HepG2 (cell line): ENCODE data around the gene UNC5B. TPM values are rescaled to one million over a fixed set of nuclear protein-coding genes. Genes with fewer than 3 reads are reported as not detected.

Experiments
- FOSL2 ChIP-seq: sonication (generic); formaldehyde crosslinking; IDR thresholded peaks from 2 replicates; pipeline ENCODE4 v1.4.0; 2020; ENCODE audit warnings: missing genetic modification reagents
- RFXANK ChIP-seq: IDR thresholded peaks from 2 replicates; pipeline ENCODE4 v1.6.1; 2016
- STAG1 ChIP-seq: sonication (generic); formaldehyde crosslinking; IDR thresholded peaks from 2 replicates; pipeline ENCODE4 v1.4.0; 2020; ENCODE audit warnings: missing genetic modification reagents
- TBL1XR1 ChIP-seq: fragments of 150-350 bp; IDR thresholded peaks from 2 replicates; pipeline ENCODE4 v1.6.1; 2014; ENCODE audit warnings: borderline replicate concordance, low read length; ENCODE audit not compliant: partially characterized antibody
- TBX2 ChIP-seq: sonication (generic); formaldehyde crosslinking; IDR thresholded peaks from 2 replicates; pipeline ENCODE4 v1.5.0; 2020; ENCODE audit warnings: missing genetic modification reagents, mild to moderate bottlenecking, borderline replicate concordance
- XRCC5 ChIP-seq: fragments of 200-400 bp; formaldehyde crosslinking; optimal IDR thresholded peaks from 2 replicates; pipeline ENCODE3; 2017; ENCODE audit warnings: mild to moderate bottlenecking, low read length
- ZKSCAN8 ChIP-seq: IDR thresholded peaks from 2 replicates; pipeline ENCODE4 v1.6.1; 2016; ENCODE audit warnings: borderline replicate concordance, missing genetic modification reagents, missing compliant biosample characterization
- ZNF101 ChIP-seq: sonication (generic); formaldehyde crosslinking; IDR thresholded peaks from 2 replicates; pipeline ENCODE4 v1.4.0; 2020; ENCODE audit warnings: mild to moderate bottlenecking, low read depth, missing genetic modification reagents, borderline replicate concordance
- ZNF224 ChIP-seq: sonication (generic); formaldehyde crosslinking; IDR thresholded peaks from 2 replicates; pipeline ENCODE4 v1.5.0; 2020; ENCODE audit warnings: mild to moderate bottlenecking, missing genetic modification reagents
- ZNF30 ChIP-seq: sonication (generic); formaldehyde crosslinking; IDR thresholded peaks from 2 replicates; pipeline ENCODE4 v1.5.0; 2020; ENCODE audit warnings: mild to moderate bottlenecking, missing genetic modification reagents
- ZNF607 ChIP-seq: sonication (generic); formaldehyde crosslinking; IDR thresholded peaks from 2 replicates; pipeline ENCODE4 v1.5.1; 2020; ENCODE audit warnings: missing genetic modification reagents, mild to moderate bottlenecking, borderline replicate concordance
- polyA plus RNA-seq, 8 experiments: library from polyadenylated mRNA; depleted of rRNA in 3 of 8; stranded (reverse) in 7 of 8; unstranded in 1 of 8; fragments of >200 nt; fragmentation: Illumina TruSeq in 4 of 8; extraction: Trizol in 4 of 8; gene quantifications; 2 replicates each; pipeline versions ENCODE4 v1.2.1 to v1.2.3, GENCODE V29; 2011 to 2016; ENCODE audit warnings: low read depth in 4 of 8, missing spikeins in 1 of 8, mixed read lengths in 1 of 8; ENCODE audit not compliant: insufficient read depth in 1 of 8
- total RNA-seq, 5 experiments: library from RNA; depleted of rRNA; stranded (reverse); fragments of >200 nt; fragmentation: Illumina TruSeq; extraction: Trizol; gene quantifications; 2 replicates each; pipeline ENCODE4 v1.2.3, GENCODE V29; 2016; ENCODE audit warnings: low read depth in 1 of 5
- TF ChIP-seq, protein P1 (sequence below): sonication (generic); formaldehyde crosslinking; IDR thresholded peaks from 2 replicates; pipeline ENCODE4 v1.8.0; 2023; ENCODE audit warnings: mild to moderate bottlenecking, missing genetic modification reagents
- TF ChIP-seq, protein P2 (sequence below): sonication (generic); formaldehyde crosslinking; conservative IDR thresholded peaks from 2 replicates; pipeline ENCODE4 v1.4.0; 2020; ENCODE audit warnings: missing genetic modification reagents
- TF ChIP-seq, protein P3 (sequence below): sonication (generic); formaldehyde crosslinking; IDR thresholded peaks from 2 replicates; pipeline ENCODE4 v1.5.0; 2020; ENCODE audit warnings: missing genetic modification reagents
- TF ChIP-seq, protein P4 (sequence below): sonication (generic); formaldehyde crosslinking; IDR thresholded peaks from 2 replicates; pipeline ENCODE4 v1.5.0; 2020; ENCODE audit warnings: mild to moderate bottlenecking, missing genetic modification reagents, moderate library complexity
- TF ChIP-seq, protein P5 (sequence below): IDR thresholded peaks from 2 replicates; pipeline ENCODE4 v1.6.1; 2016; ENCODE audit warnings: mild to moderate bottlenecking, missing biosample characterization, missing genetic modification reagents
- TF ChIP-seq, protein P6 (sequence below): sonication (generic); formaldehyde crosslinking; IDR thresholded peaks from 2 replicates; pipeline ENCODE4 v1.5.0; 2020; ENCODE audit warnings: mild to moderate bottlenecking, missing genetic modification reagents
- TF ChIP-seq, protein P7 (sequence below): sonication (generic); formaldehyde crosslinking; IDR thresholded peaks from 2 replicates; pipeline ENCODE4 v1.4.0; 2020; ENCODE audit warnings: missing genetic modification reagents
- TF ChIP-seq, protein P8 (sequence below): sonication (generic); formaldehyde crosslinking; IDR thresholded peaks from 2 replicates; pipeline ENCODE4 v1.9.0; 2022; ENCODE audit warnings: low read depth, missing genetic modification reagents

UNC5B gene
- total and polyA plus RNA-seq, 2 of the 13 experiments (the other 11 are each of a cell fraction or from before 2014, with no cell fraction given) = 0.07 TPM

DNA sequence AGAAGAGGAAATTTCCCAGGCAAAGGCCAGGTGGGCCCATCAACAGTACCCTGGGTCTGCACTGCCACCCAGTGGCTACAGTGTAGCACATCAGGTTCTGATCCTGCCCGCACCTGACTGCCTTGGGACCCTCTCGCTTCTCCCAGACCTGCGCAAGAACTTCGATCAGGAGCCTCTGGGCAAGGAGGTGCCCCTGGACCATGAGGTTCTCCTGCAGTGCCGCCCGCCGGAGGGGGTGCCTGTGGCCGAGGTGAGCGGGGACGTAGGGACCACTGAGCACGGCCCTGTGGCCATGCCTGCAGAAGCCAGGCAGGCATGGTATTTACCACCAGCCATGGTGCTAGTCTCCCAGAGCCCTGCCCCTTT lies 72.8 kb downstream of the UNC5B start (continued):
- TF ChIP-seq TBL1XR1 = no peak
- TF ChIP-seq STAG1 = peak; percentile 80
- TF ChIP-seq ZNF101 (CRISPR knock-in tag) = no peak
- TF ChIP-seq, protein P1, sequence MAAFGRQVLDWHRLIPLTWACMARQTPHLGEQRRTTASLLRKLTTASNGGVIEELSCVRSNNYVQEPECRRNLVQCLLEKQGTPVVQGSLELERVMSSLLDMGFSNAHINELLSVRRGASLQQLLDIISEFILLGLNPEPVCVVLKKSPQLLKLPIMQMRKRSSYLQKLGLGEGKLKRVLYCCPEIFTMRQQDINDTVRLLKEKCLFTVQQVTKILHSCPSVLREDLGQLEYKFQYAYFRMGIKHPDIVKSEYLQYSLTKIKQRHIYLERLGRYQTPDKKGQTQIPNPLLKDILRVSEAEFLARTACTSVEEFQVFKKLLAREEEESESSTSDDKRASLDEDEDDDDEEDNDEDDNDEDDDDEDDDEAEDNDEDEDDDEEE = no peak
- TF ChIP-seq, protein P2, sequence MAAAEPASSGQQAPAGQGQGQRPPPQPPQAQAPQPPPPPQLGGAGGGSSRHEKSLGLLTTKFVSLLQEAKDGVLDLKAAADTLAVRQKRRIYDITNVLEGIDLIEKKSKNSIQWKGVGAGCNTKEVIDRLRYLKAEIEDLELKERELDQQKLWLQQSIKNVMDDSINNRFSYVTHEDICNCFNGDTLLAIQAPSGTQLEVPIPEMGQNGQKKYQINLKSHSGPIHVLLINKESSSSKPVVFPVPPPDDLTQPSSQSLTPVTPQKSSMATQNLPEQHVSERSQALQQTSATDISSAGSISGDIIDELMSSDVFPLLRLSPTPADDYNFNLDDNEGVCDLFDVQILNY (CRISPR knock-in tag) = no peak
- TF ChIP-seq, protein P3, sequence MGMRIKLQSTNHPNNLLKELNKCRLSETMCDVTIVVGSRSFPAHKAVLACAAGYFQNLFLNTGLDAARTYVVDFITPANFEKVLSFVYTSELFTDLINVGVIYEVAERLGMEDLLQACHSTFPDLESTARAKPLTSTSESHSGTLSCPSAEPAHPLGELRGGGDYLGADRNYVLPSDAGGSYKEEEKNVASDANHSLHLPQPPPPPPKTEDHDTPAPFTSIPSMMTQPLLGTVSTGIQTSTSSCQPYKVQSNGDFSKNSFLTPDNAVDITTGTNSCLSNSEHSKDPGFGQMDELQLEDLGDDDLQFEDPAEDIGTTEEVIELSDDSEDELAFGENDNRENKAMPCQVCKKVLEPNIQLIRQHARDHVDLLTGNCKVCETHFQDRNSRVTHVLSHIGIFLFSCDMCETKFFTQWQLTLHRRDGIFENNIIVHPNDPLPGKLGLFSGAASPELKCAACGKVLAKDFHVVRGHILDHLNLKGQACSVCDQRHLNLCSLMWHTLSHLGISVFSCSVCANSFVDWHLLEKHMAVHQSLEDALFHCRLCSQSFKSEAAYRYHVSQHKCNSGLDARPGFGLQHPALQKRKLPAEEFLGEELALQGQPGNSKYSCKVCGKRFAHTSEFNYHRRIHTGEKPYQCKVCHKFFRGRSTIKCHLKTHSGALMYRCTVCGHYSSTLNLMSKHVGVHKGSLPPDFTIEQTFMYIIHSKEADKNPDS = no peak
- TF ChIP-seq, protein P4, sequence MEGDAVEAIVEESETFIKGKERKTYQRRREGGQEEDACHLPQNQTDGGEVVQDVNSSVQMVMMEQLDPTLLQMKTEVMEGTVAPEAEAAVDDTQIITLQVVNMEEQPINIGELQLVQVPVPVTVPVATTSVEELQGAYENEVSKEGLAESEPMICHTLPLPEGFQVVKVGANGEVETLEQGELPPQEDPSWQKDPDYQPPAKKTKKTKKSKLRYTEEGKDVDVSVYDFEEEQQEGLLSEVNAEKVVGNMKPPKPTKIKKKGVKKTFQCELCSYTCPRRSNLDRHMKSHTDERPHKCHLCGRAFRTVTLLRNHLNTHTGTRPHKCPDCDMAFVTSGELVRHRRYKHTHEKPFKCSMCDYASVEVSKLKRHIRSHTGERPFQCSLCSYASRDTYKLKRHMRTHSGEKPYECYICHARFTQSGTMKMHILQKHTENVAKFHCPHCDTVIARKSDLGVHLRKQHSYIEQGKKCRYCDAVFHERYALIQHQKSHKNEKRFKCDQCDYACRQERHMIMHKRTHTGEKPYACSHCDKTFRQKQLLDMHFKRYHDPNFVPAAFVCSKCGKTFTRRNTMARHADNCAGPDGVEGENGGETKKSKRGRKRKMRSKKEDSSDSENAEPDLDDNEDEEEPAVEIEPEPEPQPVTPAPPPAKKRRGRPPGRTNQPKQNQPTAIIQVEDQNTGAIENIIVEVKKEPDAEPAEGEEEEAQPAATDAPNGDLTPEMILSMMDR = peak; percentile 88
- TF ChIP-seq, protein P5, sequence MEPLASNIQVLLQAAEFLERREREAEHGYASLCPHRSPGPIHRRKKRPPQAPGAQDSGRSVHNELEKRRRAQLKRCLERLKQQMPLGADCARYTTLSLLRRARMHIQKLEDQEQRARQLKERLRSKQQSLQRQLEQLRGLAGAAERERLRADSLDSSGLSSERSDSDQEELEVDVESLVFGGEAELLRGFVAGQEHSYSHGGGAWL (CRISPR knock-in tag) = no peak
- TF ChIP-seq RFXANK = no peak
- TF ChIP-seq ZNF607 (CRISPR knock-in tag) = no peak
- no peak for TF ChIP-seq ZNF30 (CRISPR knock-in tag)
- TF ChIP-seq, protein P6, sequence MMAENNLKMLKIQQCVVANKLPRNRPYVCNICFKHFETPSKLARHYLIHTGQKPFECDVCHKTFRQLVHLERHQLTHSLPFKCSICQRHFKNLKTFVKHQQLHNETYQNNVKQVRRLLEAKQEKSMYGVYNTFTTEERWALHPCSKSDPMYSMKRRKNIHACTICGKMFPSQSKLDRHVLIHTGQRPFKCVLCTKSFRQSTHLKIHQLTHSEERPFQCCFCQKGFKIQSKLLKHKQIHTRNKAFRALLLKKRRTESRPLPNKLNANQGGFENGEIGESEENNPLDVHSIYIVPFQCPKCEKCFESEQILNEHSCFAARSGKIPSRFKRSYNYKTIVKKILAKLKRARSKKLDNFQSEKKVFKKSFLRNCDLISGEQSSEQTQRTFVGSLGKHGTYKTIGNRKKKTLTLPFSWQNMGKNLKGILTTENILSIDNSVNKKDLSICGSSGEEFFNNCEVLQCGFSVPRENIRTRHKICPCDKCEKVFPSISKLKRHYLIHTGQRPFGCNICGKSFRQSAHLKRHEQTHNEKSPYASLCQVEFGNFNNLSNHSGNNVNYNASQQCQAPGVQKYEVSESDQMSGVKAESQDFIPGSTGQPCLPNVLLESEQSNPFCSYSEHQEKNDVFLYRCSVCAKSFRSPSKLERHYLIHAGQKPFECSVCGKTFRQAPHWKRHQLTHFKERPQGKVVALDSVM (CRISPR knock-in tag) = no peak
- TF ChIP-seq, protein P7, sequence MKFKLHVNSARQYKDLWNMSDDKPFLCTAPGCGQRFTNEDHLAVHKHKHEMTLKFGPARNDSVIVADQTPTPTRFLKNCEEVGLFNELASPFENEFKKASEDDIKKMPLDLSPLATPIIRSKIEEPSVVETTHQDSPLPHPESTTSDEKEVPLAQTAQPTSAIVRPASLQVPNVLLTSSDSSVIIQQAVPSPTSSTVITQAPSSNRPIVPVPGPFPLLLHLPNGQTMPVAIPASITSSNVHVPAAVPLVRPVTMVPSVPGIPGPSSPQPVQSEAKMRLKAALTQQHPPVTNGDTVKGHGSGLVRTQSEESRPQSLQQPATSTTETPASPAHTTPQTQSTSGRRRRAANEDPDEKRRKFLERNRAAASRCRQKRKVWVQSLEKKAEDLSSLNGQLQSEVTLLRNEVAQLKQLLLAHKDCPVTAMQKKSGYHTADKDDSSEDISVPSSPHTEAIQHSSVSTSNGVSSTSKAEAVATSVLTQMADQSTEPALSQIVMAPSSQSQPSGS (CRISPR knock-in tag) = no peak
- TF ChIP-seq ZNF224 (CRISPR knock-in tag) = no peak
- TF ChIP-seq FOSL2 = no peak
- TF ChIP-seq ZKSCAN8 (CRISPR knock-in tag) = no peak
- TF ChIP-seq TBX2 = no peak
- TF ChIP-seq XRCC5 = peak; percentile 33
- TF ChIP-seq, protein P8, sequence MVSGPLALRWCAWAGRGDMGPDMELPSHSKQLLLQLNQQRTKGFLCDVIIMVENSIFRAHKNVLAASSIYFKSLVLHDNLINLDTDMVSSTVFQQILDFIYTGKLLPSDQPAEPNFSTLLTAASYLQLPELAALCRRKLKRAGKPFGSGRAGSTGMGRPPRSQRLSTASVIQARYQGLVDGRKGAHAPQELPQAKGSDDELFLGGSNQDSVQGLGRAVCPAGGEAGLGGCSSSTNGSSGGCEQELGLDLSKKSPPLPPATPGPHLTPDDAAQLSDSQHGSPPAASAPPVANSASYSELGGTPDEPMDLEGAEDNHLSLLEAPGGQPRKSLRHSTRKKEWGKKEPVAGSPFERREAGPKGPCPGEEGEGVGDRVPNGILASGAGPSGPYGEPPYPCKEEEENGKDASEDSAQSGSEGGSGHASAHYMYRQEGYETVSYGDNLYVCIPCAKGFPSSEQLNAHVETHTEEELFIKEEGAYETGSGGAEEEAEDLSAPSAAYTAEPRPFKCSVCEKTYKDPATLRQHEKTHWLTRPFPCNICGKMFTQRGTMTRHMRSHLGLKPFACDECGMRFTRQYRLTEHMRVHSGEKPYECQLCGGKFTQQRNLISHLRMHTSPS (CRISPR knock-in tag) = no peak
